Vagina (tissue), 2 donors: ENCODE measurements around the gene SLFN12. TPM values are rescaled to one million over a fixed set of nuclear protein-coding genes. Genes with fewer than 3 reads are reported as not detected.
"Not testable (repeated sequence)": the region's sequence is repeated elsewhere in the genome, so short reads cannot be mapped to it uniquely, and the experiment has no call there.

Experiments used
- DNase-seq, 2 donors: peaks; one replicate each; pipeline ENCODE4 v3.0.0-alpha.2; 2017; ENCODE audit errors: extremely low spot score in 2 of 2
- H3K27ac ChIP-seq: fragments of 200-600 bp; sonication (generic); one replicate; pipeline ENCODE4 v1.5.1; 2019
- H3K27me3 ChIP-seq: fragments of 200-600 bp; sonication (generic); one replicate; pipeline ENCODE4 v1.5.1; 2019
- H3K36me3 ChIP-seq, 2 donors: fragments of 200-600 bp; sonication (generic); one replicate each; pipeline ENCODE4 v1.5.1; 2017 to 2019
- H3K4me1 ChIP-seq: fragments of 200-600 bp; sonication (generic); one replicate; pipeline ENCODE4 v1.5.1; 2019
- H3K4me3 ChIP-seq, 2 donors: fragments of 200-600 bp; sonication (generic); 1 replicate in 1 of 2; 2 replicates in 1 of 2; pipeline ENCODE4 v1.5.1; 2016 to 2019
- H3K9me3 ChIP-seq: fragments of 200-600 bp; sonication (generic); one replicate; pipeline ENCODE4 v1.5.1; 2019
- CTCF ChIP-seq, 3 experiments: fragments of 450-650 bp in 2 of 3; fragments of 200-600 bp in 1 of 3; sonication (generic) in 1 of 3; IDR thresholded peaks; one replicate each; pipeline ENCODE4 v1.5.1; 2017 to 2019; ENCODE audit warnings: antibody characterized with exemption in 3 of 3, mild to moderate bottlenecking in 2 of 3, moderate library complexity in 2 of 3
- POLR2A ChIP-seq, 2 donors: fragments of 450-650 bp; IDR thresholded peaks; one replicate each; pipeline ENCODE4 v1.6.1; 2017; ENCODE audit warnings: antibody characterized with exemption in 2 of 2, mild to moderate bottlenecking in 2 of 2, moderate library complexity in 2 of 2
- POLR2AphosphoS5 ChIP-seq, 2 donors: sonication (generic); formaldehyde crosslinking; IDR thresholded peaks; one replicate each; pipeline ENCODE4 v1.9.0; 2017; ENCODE audit warnings: antibody characterized with exemption in 2 of 2, mild to moderate bottlenecking in 2 of 2, low read depth in 1 of 2; ENCODE audit not compliant: insufficient read depth in 1 of 2
- intact Hi-C: fragments of 100-400 bp; cut with DNase I; formaldehyde crosslinking; loops from one replicate; pipeline ENCODE4 v1.15.1; 2023
- total RNA-seq: library from RNA; depleted of rRNA; stranded (reverse); fragments of >200 nt; gene quantifications from one replicate; pipeline ENCODE4 v1.2.3, GENCODE V29; 2016

Gene SLFN12
- total RNA-seq, 1 donor from 2014 or later, result 5.9 TPM

DNA sequence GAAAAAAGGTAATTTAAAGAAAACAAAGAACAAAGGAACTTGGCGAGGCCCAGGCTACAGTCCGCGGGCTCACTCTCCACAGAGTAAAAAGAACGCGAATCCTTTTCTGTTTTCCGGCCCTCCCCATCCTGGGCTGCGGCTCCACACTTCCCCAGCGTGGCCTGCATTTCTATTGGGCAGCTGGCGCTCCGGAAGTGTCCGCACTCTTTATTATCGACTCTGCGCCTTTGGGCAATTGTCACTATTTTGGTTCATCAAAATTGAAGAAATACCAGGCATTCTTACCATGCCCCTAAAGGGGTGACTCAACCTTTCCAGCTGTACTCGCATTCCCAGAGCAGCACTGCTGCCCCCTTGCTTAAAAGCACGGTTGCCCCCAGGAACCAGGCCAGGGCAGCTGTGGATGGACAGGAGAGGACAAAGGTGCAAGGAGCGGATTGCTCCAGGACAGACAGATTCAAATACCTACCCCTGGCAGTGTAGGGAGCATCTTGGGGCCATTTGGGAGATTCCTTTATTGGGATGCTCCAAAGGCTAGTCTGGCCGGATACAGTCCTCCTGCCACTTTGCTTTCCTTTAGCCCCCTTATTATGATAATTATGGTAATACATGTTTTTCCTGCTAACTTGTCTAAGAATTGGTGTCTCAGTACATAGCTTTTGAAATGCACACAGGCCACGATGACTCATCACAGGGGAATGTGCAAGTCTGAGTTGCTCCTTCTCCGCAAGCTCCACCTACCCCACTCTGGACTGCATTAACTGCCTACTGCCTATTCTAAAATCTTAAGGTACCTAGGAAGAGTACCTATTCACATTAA is 985 bp upstream of the SLFN12 start:
- Histone ChIP-seq H3K27me3 (no peaks in the 10 kb centered on the region), H3K36me3 (no peaks in the 10 kb centered on the region), H3K4me1 (peaks cover 26% of the 10 kb centered on the region), H3K9me3 (no peaks in the 10 kb centered on the region), H3K4me3 (peak overlapping the region; percentile 53 to 71), H3K27ac (peak overlapping the region; percentile 79)
- intact Hi-C loops, result no loop called here
- no peak for DNase-seq
- TF ChIP-seq POLR2A (IDR thresholded peaks at IDR 0.05) (no peak), CTCF (IDR thresholded peaks at IDR 0.05) (no peak), POLR2AphosphoS5 (IDR thresholded peaks at IDR 0.05; ENCODE audit: insufficient read depth in 1 of 2, low read depth in 1 of 2) (peak in 1 of 2 donors; percentile 68)

DNA sequence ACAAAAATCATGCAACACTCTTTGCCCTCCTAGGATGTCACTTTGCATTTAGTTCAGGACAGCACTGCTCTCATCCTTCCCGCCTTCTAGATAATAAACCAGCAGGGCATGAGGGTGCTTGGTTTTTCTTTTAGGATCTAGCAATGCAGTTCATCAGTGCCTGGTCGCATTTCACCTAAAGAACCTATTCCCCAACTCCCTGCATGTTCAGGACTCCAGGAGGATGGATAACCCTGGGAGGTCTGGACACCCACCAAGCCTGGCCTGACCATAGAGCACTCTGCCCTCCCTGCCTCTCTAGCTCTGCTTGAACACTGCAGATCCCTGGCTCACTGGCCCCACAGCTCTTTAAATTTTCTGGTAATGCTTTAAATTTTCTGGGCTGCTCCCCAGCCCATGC is 2.6 kb downstream of the SLFN12 start:
- intact Hi-C loops, result no loop called here
- DNase-seq, result no peak
- TF ChIP-seq POLR2AphosphoS5 (IDR thresholded peaks at IDR 0.05; ENCODE audit: insufficient read depth in 1 of 2, low read depth in 1 of 2), result no peak
- TF ChIP-seq POLR2A (IDR thresholded peaks at IDR 0.05), result no peak
- no peak for TF ChIP-seq CTCF (IDR thresholded peaks at IDR 0.05)

GRCh38 chr17:35428229-35428628 is 4.1 kb downstream of the SLFN12 start:
- DNase-seq, result no peak
- Histone ChIP-seq H3K27me3 (no peaks in the 10 kb centered on the region), H3K4me1 (peaks cover 20% of the 10 kb centered on the region), H3K9me3 (no peaks in the 10 kb centered on the region), H3K4me3 (no peak overlapping the region), H3K36me3 (no peaks in the 10 kb centered on the region), H3K27ac (no peak overlapping the region)
- intact Hi-C loops, result no loop called here
- TF ChIP-seq POLR2A (IDR thresholded peaks at IDR 0.05) (no peak), CTCF (IDR thresholded peaks at IDR 0.05) (no peak), POLR2AphosphoS5 (IDR thresholded peaks at IDR 0.05; ENCODE audit: insufficient read depth in 1 of 2, low read depth in 1 of 2) (no peak)

More for the DNA sequence above, 2.6 kb downstream of the SLFN12 start:
- Histone ChIP-seq H3K36me3 (no peaks in the 10 kb centered on the region), H3K9me3 (no peaks in the 10 kb centered on the region), H3K27me3 (no peaks in the 10 kb centered on the region), H3K4me3 (no peak overlapping the region), H3K27ac (no peak overlapping the region), H3K4me1 (peaks cover 26% of the 10 kb centered on the region)

DNA sequence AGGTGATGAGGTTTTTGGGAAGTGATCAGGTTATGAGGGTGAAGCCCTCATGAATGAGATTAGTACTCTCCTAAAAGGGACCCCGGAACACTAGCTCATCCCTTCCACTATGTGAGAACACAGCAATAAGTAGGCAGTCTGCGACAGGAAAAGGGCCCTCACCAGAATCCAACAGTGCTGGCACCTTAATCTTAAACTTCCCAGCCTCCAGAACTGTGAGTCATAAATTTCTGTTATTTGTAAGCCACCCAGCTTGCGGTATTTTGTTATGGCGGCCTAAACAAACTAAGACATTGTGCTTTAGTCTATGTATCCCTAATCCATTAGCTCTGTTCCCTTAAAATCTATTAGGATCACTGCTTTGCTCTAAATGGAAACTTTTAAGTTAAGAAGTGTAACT is 8.5 kb downstream of the SLFN12 start:
- intact Hi-C loops, result no loop called here
- DNase-seq, result no peak
- TF ChIP-seq POLR2A (IDR thresholded peaks at IDR 0.05) (no peak), CTCF (IDR thresholded peaks at IDR 0.05) (no peak), POLR2AphosphoS5 (IDR thresholded peaks at IDR 0.05; ENCODE audit: insufficient read depth in 1 of 2, low read depth in 1 of 2) (no peak)

DNA sequence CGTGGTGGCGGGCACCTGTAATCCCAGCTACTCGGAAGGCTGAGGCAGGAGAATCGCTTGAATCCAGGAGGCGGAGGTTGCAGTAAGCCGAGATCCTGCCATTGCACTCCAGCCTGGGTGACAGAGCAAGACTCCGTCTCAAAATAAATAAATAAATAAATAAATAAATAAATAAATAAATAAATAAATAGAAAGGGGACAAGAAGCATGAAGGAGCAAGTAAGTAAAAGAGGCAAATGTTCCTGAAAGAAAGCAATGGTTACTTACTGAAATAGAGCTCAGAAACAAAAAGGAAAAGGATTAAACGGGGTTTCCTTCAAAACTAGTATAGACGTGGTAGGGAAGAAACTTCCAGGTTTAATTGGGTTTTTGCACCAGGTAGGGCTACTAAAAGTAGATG is 11.2 kb downstream of the SLFN12 start:
- H3K4me3 ChIP-seq, intact Hi-C loops, H3K4me1 ChIP-seq, DNase-seq, H3K27me3 ChIP-seq, H3K9me3 ChIP-seq, H3K36me3 ChIP-seq, H3K27ac ChIP-seq: not testable (repeated sequence)

More for the DNA sequence above, 8.5 kb downstream of the SLFN12 start:
- H3K36me3 ChIP-seq, result no peaks in the 10 kb centered on the region
- H3K27me3 ChIP-seq, result no peaks in the 10 kb centered on the region
- H3K4me1 ChIP-seq, result no peaks in the 10 kb centered on the region
- H3K27ac ChIP-seq, result no peak overlapping the region
- H3K4me3 ChIP-seq, result no peak overlapping the region
- H3K9me3 ChIP-seq, result no peaks in the 10 kb centered on the region
